Measurements from ENCODE around the gene TMEM40.
A peak's percentile ranks its signal among the peaks of the same experiment; 100 is the strongest.
"Not testable (repeated sequence)": the region's sequence is repeated elsewhere in the genome, so short reads cannot be mapped to it uniquely, and the experiment has no call there.

The TMEM40 gene

DNA sequence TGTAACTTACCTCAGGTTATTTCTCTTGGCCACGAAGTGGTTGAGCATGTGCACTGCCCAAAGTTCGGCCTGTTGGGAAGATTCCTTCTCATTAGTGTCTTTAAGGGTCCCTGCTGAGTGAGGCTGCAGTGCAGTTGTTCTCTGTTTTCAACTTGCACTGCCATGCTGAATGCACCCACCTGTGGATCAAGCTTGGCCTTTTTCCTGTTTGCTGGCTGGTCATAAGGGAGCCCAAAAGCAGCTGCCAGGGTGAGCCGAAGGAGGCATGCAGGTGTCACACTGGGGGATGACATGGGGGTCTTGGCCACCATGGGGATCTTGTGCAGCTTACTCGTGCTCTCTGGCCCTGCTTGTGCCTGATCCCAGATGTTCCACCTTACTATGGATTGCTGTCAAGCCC is 49.0 kb downstream of the TMEM40 start:
- no peak for DNase-seq

DNA sequence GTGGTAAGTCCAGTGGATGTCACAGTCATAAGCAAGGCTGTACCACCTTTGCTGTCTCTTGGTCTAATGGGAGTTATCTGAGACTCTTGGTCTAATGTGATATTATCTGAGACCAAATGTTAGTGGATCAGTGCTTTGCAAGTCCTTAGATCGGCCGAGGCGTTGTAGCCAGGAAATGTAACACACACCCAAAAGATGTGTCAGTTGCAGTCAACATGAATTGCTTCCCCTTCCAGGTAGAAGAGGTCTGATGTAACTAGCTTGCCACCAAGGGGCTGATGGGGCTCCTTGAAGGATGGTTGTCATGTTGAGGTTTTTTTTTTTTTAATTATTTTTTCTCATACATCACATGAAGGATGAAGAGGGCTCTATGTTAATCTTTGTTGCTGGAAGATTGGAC is 49.7 kb downstream of the TMEM40 start:
- DNase-seq: no peak

DNA sequence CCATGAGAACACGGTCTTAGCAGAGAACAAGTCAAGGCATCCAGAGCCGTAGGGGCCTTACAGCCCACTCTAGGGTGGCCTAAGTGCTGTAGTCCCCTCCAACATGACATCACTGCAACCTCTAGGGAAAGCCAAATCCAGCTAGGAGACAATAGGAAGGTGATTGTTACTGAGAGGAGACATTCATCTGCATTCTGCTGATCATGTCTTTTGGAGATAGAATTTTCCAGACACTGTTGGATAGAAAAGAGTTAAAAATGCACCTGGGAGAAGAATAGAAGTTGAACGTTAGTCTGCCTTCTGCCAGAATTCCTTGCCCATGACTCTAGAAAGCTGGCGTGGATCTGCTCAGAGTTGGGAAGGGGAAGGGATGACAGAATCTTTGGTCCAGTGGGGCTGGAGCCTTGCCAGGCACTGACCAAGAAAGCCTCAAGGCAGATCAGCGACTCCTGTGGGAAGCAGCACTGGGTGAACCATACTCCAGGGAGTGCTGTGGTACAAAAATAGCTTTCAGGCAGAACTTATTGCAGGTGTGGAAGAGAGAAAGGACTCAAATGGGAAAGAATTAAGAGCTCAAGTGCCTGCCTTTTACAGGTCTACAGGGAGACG is 50.4 kb downstream of the TMEM40 start:
- no peak for DNase-seq

DNA sequence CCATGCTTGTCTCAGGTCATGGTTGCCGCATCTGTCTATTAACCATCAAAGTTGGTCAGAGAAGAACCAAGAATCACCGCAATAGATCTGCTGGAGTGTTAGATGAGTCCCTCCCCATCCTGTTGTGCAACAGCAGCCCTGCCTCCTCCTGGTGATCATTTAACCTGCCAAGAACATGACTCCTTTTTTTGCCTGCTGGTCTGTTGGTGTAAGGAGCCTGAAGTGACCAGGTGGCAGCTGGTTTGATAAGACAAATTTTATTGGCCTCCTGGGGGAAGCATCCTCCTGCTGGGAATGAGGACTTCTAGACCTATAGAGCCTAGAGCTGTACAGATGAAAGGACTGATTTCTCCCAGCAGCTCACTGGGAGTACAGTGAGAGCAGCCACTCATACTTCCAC is 51.6 kb downstream of the TMEM40 start:
- DNase-seq: no peak

DNA sequence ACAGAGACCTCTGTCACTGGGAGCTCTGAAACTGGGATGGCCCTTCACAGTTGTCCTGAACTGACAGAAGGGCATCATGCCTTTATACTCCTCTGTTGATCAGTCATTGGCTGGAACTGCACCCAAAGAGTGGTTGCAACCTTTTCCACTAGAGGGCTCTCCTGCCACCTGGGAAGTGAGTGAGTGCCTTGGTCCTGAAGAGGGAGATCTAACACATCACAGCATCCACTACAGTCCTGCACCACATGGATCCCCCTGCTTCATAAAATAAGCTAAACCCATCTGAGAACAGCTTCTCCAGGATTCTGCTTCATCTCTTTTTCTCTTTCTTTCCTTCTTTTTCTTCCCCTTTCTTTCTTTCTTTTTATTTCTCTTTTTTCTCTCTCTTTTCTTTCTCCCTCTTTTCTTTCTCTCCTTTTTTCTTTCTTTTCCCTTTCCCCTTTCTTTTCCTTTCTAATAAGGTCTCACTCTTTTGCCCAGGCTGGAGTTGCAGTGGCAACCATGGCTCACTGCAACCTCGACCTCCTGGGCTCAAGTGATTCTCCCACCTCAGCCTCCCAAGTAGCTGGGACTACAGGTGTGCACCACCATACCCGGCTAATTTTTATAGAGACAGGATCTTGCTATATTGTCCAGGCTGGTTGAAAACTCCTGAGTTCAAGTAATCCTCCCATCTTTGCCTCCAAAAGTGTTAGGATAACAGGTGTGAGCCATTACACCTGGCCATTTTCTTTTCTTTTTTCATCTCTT is 52.4 kb downstream of the TMEM40 start:
- peak; percentile 38 for DNase-seq

DNA sequence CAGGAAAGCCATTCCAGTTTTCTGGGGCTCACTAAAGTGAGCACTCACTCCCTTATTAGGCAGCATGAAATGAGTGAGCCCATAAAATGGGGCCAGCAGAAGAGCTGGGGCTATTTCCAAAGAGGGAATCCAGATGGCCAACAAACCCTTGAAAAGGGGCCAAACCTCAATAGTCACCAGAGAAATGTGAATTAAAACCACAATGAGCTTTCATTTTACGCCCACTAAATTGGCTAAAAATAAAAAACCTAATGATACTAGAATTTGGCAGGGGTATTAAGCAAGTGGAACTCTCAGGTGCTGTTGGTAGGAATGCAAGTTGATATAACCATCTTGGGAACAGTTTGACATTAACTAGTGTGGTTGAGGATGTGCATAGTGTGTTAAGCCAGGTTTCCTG is 53.1 kb downstream of the TMEM40 start:
- DNase-seq: no peak

DNA sequence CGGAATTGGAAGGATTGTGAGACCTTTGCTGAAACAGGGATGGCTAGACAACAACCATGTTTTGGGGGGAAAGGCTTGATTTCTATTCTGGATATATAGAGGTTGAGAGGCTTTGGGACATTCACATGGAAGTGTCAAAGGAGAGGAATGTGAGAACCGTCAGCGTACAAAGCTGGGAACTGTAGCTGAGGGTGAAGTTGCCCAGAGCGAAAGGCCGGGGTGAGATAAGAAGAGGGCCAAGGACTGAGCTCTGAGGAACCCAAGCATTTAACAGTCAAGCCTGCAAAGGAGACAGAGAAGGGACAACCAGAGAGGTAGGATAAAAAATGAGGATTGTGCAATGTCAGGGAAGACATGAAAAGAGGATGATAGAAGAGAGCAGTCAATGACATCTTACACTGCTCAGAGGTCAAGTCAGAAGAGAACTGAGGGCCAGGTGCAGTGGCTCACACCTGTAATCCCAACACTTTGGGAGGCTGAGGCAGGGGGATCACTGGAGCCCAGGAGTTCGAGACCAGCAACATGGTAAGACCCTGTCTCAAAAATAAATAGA is 53.6 kb downstream of the TMEM40 start:
- no peak for DNase-seq

DNA sequence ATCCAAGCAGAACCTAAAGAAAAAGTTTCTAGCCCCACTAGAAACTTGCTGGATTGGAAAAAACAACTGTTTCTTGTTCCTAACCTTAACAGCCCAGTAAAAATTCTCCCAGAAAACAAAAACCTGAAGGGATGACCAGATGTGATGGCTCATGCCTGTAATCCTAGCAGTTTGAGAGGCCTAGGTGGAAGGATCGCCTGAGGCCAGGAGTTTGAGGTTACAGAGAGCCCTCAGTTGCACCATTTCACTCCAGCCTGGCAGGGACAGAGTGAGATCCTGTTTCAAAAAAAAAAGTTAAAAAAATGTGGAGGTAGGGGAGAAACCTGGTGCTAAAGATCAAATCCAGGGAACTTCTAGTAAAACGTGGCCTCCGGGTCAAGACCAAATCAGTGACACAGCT is 56.6 kb downstream of the TMEM40 start:
- no peak for DNase-seq

DNA sequence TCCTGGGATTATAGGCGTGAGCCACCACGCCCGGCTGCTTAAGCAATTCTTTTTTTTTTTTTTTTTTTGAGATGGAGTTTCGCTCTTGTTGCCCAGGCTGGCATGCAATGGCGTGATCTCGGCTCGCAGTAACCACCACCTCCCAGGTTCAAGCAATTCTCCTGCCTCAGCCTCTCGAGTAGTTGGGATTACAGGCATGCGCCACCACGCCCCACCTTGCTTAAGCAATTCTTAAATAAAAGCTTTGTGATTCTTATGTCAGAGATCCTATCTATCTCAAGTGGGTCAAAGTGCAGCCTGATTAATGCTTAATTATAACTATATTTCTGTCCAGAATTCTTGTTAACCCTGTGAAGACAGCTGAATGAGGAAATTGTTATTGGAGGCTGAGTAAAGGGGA is 57.5 kb downstream of the TMEM40 start:
- DNase-seq: not testable (repeated sequence)

DNA sequence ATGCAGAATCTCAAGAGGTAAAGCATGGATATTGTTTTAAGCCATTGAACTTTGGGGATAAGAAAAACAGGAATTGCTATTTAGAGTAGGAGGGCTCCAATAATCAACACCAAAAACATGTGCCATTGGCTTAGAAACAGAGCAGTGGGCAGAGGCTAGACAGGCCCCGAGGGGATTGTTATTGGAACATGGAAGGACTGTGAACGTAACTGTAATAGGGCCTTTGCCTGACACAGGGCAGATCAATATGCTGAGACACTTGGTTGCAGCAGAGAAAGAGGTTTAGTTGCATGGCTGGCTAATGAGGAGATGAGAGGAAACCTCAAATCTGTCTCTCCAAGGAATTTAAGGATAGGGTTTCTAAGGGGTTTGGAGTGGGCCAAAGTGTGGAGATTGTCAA is 58.3 kb downstream of the TMEM40 start:
- no peak for DNase-seq

DNA sequence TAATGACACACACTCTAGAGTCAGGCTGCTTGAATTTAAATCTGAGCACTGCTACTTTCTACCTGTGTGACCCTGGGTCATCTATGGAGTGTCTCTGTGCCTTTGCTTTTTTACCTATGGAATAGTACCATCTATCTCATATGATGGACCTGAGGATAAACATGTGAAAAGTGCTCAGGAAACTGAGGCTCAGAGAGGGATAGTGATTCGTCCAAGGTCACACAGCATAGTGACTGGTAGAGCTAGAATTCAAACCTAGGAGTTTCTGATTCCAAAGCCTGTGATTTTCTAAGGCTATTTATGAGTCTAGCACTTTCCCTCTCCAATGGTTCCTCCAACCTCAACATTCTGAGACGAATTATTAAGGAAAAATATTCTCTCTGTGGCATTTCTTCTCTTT is 63.1 kb downstream of the TMEM40 start:
- no peak for DNase-seq

DNA sequence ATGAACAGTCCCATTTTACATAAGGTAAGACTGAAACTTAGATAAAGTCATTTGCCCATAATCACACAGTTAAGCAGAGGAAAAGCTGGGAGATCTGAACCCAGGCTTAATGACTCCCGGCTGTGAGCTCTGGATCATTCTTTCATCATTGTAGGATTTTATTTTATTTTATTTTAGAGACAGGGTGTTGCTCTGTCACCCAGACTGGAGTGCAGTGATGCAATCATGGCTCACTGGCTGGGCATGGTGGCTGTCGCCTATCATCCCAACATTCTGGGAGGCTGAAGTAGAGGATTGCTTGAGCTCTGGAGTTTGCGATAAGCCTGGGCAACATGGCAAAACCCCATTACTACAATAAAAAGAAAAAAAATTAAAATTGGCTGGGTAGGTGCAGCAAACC is 63.9 kb downstream of the TMEM40 start:
- no peak for DNase-seq

DNA sequence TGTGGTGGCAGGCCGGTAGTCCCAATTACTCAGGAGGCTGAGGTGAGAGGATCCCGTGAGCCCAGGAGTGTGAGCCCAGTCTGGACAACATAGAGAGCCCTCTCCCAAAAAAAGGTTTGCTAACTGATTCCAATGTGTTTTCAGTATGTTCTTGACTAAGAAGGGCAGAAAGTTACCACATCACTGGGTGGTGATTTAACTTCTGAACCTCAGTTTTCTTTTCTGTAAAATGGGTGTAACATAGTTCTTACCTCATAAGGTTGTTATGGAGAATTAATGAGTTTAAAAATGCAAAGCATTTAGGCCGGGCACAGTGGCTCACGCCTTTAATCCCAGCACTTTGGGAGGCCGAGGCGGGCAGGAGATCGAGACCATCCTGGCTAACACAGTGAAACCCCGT is 66.6 kb downstream of the TMEM40 start:
- no peak for DNase-seq

DNA sequence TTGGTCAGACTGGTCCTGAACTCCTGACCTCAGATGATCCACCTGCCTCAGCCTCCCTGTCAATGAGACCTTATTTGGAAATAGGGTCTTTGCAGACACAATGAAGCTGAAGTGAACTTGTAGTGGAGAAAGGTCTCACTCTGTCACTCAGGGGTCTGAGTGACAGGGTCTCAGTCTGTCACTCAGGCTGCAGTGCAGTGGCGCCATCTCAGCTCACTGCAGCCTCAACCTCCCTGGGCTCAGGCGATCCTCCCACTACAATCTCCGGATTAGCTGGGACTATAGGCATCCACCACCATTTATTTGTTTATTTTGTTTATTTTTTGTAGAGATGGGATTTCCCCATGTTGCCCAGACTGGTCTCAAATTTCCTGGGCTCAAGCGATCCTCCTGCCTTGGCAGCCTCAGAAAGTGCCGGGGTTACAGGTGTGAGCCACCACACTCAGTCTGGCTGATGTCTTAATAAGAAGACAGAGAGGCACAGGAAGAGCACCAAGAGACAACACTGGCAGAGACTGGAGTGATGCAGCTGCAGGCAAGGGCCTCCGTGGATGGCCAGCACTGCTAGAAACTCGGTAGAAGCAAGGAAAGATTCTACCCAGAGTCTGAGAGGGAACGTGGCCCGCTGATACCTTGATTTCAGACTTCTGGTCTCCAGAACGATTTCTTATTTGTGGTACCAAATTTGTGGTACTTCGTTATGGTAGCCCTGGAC is 68.9 kb downstream of the TMEM40 start:
- no peak for DNase-seq

DNA sequence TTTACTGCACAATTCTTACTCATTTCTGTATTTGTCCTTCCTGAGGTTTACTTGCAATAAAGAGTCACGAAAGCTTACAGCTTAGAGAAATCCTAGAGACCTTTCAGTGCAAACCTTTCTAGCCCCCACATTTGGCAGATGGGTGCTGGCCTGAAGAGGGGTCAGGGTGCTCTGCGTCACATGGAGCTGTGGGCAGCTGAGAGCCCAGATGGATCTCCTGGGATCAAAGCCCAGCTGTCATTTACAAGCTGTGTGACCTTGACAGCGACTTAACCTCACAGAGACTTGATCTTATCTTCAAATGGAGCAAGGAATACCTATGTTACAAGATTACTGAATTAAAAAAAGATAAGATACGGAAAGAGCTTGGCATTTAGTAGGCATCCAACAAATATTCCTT is 71.1 kb downstream of the TMEM40 start:
- no peak for DNase-seq

DNA sequence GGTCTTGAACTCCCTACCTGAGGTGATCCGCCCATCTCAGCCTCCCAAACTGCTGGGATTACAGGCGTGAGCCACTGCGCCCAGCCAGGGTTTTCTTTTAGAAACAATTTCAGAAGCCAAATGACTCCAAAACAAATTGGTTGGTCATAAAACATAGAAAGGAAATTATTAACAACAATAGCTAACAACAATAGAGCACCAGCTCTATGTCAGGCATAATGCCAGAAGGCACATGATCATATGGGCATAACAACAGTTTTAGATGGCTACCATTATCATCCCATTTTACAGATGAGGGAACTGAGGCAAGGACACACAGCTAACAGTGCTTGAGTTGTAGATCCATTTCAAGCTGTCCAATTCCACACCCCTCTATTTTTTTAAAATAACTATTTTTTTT is 73.0 kb downstream of the TMEM40 start:
- DNase-seq: no peak

All from NCI-H2227 treated with DMSO at 0.1 percent for 48 hours (cell line).